Measurements from ENCODE around the gene GABARAP.

The GABARAP gene

GRCh38 chr17:7239091-7240027, 2.9 kb downstream of the GABARAP start, which contains the start of gene PHF23:
TSS of gene PHF23 (minus strand) at chr17:7239457. CDS start at chr17:7239279, 178 bp downstream.
- peak; percentile 94 for DNase-seq (ENCODE audit: low read depth, low spot score)

- DNase-seq (ENCODE audit: low read depth, low spot score) = no peak
These were observed 3.7 kb downstream of the GABARAP start for GRCh38 chr17:7238420-7239090.

DNA sequence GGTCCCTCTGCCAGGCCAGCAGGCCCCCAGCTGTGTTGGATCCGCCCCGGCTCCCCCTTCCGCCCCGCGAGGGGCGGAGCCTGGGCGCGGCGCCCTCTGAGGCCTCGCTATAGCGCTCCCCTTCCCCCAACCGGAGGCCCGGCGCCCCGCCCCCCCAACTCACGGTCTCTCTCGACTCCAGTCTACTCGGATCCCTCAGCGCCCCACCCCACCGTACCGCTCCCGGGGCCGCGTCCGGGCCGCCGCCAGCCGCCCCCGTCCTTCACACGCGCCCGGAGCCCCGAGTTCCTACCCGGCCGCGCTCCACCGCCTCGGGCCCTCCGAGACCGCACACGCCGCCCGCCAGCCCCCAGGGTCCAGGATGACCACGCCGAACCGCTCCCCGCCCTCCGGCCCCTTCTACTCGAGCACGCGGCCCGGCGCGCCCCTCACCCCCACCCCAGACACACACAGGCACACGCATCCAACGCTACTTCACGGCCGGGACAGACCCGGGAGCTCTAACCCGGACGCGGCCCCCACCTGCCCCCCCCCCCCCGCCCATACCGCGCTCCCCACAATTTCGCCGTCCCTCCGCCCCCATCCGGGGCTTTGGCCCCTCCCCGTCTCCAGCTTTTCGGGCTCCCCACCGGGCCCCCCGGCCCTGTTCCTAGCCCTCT, 4.4 kb downstream of the GABARAP start:
- peak; percentile 72 for DNase-seq (ENCODE audit: low read depth, low spot score)

DNA sequence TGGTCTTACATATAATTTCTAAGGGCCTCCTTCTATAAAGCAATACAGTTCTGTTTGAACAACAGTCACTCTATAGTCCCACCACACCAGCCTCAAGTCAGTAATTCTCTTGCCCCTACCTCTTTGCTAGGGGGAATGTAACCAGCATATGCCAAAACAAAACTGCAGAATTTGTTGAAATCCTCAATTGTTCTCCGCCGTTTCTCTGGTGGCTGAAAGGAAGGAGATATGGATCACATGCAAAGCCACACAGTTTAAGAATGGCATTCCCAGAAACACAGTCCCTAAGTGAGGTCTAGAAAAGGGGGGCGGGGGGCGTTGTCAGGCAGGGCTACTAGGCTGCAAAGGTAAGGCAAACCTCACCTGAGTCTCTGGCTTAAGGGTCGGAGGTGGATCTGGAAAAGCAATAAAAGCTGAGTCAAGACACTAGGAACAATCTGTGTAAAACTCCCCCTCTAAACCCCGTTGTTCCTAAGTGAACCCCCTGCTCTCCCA, 4.9 kb downstream of the GABARAP start:
- DNase-seq (ENCODE audit: low read depth, low spot score) = no peak

- DNase-seq (ENCODE audit: low read depth, low spot score) = no peak
These were observed 5.4 kb downstream of the GABARAP start for GRCh38 chr17:7236808-7237207.

DNA sequence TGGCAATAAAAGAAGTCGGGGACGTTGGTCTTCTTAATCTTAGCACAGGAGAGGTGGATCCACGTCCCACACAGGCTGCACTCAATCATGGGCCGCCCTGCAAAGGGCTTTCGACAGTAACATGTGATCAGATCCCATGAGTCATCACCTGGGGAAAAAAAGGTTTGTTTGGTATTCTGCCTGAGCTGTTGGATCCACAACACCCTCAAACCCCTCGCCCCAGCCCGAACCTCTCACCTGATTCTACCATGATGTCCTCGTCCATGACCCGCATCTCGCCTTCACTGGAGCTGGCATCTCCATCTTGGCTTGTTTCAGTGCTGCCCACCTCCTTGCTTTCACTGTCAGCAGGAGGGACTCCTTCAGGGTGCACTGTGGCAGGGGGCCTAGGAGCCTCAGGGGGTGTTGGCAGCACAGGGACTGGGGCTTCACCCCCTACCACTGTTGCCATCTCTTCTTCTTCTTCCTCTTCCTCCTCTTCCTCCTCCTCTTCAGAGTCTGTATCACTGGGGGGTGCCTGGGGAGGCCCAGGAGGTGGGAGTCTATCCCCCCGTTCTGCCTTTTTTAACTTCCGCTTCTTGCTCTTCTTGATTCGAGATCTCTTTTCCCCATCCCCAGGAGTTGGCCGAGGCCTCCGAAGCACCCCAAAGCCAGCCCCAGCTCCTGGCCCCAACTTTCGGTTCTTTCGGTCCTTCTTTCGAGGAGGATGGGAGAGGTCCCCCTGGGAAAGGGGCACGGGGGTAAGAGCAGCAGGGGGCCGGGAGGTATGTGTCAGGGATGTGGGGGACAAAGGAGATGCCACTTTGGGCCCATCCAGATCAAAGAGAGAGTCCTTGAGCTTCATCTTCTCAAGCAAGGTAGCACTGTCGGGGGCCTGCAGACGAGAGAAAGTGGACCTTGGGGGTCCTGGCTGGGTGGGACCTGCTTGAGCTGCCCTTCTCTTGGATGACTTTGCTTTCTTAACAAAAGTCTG, 6.3 kb downstream of the GABARAP start:
- no peak for DNase-seq (ENCODE audit: low read depth, low spot score)

GRCh38 chr17:7234083-7234951, 7.9 kb downstream of the GABARAP start, which contains the start of gene DVL2:
TSS of gene DVL2 (minus strand) at chr17:7234517. CDS start at chr17:7234262, 255 bp downstream.
- peak; percentile 85 for DNase-seq (ENCODE audit: low read depth, low spot score)

DNA sequence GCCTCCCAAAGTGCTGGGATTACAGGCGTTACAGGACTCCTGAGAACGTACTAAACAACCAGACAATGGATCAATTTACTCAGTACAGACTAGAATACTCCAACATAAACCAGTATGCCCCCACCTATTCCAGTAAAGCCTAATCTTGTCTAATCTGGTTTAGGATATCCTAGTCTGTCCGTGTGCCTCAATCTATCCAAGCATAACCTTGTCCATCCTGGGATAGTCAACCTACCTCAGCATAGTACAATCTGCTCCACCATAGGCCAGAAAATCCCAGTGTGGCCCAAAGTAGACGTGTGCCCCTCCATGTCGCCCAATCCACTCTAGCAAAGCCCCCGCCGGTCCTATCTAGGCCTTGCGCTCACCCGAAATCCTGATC, 8.6 kb downstream of the GABARAP start:
- no peak for DNase-seq (ENCODE audit: low read depth, low spot score)

DNA sequence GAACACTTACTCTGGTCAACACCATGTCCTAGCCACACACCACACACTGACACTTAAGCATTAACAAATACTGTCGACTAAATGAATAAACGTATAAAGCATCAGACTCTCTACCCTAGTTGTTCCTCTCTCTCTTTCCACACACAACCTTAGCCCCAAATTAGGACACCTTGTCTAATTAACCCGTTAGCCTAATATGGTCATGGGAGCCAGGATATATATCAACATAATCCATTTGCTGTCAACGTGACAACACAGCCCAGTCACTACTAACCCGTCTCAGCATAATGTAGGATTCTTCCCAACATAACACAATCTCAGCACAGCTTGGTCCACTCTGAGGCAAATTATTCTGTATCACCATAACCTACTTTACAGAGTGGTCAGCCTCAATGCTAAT, 10.1 kb downstream of the GABARAP start:
- DNase-seq (ENCODE audit: low read depth, low spot score) = no peak

DNA sequence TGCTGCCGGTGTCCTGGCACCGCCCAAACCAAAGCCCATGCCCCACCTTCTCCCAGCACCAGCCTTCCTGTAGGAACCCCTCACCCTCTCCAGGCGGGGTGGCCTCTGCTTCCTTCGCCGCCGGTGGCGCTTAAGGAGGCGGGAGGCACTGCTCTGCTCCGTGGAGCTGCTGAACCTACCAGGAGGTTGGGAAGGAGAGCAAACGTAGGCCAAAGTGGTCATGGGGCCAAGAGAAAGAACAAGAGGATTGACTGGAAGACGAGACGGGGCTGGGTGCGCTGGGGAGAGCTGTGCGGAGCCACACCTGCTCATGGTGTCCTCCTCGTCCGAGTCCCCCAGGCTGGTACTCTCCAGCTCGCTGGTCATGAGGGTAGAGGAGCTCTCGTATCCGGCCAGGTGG, 12.7 kb downstream of the GABARAP start:
- no peak for DNase-seq (ENCODE audit: low read depth, low spot score)

GRCh38 chr17:7228920-7229319, 13.3 kb downstream of the GABARAP start:
- no peak for DNase-seq (ENCODE audit: low read depth, low spot score)

DNA sequence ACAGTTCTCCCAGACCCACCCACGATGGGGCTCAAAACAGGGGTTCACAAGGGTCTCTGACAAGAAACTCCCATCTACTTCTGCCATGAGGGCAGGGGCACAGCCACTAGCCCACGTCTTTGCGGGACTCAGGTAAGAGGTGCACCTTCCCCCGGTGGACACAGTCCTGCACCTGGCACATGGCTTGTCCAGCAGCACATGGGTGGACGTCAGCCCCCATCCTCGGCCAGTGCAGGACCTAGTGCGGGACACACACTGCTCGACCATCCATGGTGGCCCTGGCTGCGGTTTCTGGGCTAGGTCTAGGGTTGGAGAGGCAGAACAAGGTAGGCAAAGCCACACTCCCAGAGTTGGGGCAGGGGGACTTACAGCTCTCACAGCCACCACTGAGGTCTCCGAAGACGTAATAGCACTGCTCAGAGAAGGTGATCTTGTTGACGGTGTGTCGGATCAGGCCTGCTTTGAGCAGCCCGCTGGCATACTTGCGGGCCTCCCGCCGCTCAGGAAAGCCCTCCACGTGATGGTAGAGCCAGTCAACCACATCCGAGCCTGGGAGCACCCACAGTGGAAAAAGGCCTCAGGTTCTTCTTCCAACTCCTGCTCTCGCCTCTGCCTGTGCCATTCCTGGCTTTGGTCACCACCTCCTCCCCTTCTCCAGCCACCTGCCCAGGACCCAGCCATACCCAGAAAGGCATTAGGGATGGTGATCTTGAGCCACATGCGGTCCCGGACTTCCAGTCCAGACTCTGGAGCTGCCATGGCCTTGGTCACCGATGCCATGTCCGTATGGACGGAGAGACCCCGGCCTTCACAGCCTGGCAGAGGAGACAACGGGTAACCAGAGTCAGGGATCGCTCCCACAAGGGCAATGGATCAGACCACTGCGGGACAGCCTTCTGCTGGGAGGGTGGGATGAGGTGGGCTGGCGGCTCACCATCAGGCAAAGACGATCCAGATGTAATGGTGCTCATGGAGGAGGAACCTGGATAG, 15.2 kb downstream of the GABARAP start:
- no peak for DNase-seq (ENCODE audit: low read depth, low spot score)

- DNase-seq (ENCODE audit: low read depth, low spot score) = no peak
These were observed 16.4 kb downstream of the GABARAP start for GRCh38 chr17:7225711-7226331.

GRCh38 chr17:7224661-7225111, 17.6 kb downstream of the GABARAP start:
- DNase-seq (ENCODE audit: low read depth, low spot score) = no peak

- DNase-seq (ENCODE audit: low read depth, low spot score) = no peak
These were observed 18.1 kb downstream of the GABARAP start for GRCh38 chr17:7224110-7224509.

DNA sequence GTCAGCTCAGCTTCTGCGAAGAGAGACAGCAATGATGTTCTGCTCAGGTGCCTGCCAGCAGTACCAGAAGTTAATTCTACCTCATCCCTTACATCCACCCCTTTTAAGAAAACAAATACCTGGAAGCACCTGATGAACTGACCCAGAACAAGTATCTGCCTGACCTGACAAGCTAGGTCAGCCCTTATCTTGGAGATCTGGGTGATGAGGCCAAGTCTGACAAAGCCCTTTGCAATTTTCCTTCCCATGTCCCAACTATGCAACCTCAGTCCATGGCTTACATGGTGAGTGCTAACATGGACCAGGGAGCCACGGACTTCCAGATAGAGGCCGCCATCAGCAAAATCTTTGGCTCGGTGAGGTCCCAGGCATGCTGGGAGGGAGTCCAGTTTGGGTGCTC, 18.9 kb downstream of the GABARAP start:
- no peak for DNase-seq (ENCODE audit: low read depth, low spot score)

GRCh38 chr17:7222972-7223292, 19.3 kb downstream of the GABARAP start:
- DNase-seq (ENCODE audit: low read depth, low spot score) = no peak
